Brain pericyte (primary cell): ENCODE measurements around the gene SMCO2.

ENCODE experiments used
- DNase-seq: peaks from one replicate; pipeline ENCODE4 v3.0.0-alpha.2; 2012; ENCODE audit warnings: low read depth, low spot score

The SMCO2 gene

DNA sequence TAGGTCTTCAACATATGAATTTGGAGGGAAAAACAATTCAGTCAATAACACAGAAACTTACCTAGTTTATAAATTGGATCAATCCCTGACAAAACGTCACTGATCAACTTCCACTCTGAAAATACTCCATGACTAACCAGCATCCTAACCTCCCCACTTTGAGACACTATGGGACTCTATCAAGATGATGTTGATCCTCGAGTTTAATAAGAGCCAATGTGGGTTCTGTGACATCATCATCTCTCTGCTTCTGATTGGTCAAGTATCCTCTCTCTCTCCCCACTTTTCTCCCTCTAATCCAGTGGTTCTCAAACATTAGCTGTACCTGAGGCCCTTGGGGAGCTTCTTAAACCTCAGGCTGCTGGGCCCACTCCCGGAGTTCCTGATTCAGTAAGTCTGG is at the start of gene SMCO2:
SMCO2 (plus strand) TSS at position 301 of the 400 bp plus-strand sequence. CDS start 23,896 bp downstream, outside the sequence.
- DNase-seq: no peak

DNA sequence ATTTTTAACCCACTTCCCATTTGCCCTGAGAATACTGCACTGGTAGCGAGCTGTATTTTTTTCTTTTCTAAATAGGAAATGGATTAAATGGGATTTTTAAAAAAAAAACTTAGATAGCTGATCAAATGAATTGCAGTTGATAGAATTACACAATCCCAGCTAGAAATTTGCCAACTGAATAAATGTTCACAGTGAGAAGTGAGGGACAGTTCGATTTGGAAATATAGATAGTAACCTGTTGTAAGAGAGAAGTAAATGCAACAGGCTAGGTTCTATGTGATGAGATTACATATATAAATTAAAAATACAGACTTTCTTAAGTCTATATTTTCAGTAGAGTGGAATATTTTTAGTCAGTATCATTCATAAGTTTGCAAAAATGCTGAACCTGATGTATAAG is 48.1 kb upstream of the SMCO2 start:
- no peak for DNase-seq

DNA sequence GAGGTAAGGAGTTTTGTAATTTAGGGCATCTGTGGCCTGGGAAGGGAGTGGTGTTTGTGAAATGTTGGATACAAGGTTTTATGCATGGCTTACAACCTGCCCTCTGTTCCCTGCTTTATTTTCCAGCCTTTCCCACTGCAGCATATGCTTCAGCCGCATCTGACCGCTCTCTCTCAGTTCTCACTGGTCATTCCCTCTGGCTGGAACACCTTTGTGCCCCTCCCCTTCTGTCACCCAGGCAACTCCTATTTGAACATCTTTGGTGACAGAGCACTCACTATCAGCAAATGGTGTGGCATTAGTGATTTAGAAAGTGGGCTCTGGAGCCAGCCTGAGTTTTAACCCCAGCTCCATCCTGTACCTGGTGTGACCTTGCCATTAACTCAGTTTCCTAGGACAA is 47.5 kb upstream of the SMCO2 start:
- no peak for DNase-seq

DNA sequence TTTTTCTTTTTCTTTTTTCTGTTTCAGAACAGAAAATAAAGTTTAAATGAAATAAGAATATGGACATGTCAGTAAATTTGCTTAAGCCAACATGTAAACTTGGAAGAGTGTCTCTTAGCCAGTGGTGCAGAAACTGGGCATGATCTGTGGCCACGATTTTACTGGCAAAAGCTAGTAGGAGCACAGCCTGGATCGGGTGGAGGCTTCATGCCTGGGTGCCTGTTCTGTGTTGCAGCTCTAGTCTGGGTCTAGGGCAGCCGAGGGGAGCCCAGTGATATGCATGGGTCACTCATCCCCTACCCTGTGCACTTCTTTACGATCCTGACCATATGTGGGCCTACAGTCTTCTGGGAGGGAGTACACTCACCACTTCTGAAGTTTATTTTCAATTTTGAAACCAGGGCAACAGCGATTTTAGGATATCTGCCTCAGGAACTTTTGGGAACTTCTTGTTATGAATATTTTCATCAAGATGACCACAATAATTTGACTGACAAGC is 45.6 kb upstream of the SMCO2 start:
- no peak for DNase-seq

DNA sequence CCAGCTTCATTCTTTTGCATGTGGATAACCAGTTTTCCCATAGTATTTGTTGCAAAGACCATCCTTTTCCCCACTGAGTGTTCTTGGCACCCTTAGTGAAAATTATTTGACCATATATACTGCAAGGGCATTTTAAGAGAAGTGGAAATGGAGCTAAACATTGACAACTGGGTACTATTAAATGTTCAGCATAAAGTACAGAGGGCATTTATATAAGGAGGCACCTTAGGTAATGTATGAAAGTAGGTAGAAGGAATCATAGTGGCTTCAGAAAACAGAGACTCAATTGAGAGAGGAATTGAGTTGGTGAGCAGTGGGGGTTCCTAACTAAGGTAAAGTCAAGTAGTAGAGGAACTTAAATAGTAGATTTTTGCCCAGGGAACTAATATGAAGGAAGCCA is 34.5 kb upstream of the SMCO2 start:
- DNase-seq: no peak

DNA sequence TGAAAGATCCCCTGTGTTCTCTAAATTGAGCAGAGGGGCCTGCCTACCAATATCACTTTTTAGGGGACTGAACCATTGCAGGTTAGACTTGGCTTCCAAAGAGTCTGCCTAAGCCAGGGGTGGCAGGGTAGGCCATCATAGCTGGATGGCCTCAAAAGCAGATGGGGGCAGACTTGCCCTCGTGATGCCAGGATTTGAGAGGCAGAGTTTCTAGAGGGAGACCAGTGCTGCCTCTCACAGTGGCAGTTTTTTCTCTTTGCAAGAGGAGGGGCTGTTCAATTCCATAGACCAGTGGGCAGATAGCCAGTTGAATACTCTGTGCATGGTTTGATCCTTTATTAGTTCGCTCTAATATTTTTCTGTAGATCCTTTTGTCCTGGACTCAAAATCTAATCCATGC is 23.8 kb upstream of the SMCO2 start:
- no peak for DNase-seq

DNA sequence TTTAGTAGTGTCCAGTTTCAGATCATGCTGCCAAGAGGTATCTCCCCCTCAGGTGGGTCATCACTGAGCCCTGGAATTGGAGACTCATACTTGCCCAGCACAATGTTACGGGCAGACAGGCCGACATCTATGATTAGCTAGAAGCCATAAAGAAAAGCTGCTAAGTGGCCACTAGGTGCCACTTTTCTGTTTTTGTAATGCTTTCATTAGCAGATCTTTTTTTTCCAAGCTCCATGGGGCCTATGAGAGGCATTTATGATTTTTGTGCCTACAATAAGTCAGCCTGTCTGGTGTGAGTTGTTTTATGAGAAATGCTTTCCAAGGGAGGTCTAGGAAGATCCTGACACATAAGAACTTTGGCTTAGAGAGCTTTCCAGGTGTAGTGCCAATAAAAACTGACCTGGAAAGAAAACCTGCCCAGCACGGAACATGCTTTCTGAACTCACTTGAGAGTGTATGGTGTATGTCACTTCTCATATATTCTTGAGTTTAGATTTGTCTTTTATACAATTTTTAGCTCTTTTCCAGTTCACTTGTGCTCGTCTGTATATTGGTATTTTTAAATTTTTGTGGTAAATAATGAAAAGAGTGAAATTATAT is 21.8 kb upstream of the SMCO2 start:
- no peak for DNase-seq

DNA sequence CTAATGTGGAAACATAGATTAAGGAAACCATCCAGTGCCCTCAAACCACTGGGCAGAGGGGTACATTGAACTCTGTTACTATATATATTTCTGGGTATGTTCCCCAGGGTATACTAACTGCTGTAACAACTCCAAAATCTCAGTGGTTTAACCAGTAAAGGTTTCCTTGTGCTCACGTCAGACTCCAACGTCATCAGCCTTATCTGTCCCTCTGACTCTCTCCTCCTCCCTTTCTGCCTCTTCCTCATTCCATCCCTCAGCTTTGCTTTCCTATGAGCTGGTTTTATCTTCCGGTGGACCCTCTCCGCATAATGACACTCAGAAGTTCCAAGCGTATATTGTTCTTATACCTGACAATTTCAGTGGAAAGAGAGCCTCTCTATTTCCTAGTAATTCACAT is 21.2 kb upstream of the SMCO2 start:
- no peak for DNase-seq

DNA sequence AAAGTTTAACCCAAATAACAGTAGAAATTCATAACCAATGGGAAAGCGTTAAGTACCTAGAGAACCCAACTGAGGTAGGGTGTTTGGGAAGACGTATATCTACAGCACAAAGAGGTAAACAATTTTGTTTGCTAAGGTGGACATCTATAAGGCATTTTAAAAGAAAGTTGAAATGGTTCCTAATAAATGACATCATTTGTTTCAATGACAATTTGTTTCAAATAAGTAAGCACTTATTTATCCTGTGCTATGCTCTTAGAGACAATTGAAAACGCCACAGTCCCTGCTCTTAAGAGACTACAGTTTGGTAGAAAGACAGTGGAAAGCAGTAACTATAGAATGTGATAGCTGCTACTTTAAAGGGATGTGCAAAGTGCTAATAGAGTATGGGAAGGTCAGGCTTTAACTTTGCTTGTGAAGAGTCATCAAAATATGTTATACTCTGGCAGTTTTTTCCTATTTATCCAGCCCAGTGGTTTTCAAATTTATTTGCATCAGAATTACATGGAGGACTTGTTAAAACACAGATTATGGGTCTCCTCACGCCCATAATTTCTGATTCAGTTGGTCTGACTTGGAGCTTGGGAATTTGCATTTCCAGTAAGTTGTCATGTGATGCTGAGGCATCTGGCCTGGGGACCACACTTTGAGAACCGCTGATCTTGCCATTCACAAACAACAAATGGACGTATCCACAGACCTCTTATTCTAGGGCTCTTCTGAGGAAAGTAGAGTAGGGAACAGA is 19.6 kb upstream of the SMCO2 start:
- DNase-seq: no peak

DNA sequence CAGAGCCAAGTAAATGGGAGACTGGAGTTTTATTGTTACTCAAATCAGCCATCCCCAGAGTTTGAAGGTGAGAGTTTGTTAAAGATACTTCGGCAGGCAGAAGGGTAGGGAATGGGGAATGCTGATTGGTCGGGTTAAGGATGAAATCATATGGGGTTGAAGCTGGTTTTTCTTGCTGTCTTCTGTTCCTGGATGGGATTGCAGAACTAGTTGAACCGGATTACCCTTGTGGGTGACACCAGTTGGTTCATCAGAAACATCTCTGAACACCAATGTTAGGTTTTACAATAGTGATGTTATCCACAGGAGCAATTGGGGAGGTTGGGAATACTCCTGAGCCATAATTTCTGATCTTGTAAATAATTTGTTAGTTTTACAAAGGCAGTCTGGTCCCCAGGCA is 18.7 kb upstream of the SMCO2 start:
- DNase-seq: no peak

DNA sequence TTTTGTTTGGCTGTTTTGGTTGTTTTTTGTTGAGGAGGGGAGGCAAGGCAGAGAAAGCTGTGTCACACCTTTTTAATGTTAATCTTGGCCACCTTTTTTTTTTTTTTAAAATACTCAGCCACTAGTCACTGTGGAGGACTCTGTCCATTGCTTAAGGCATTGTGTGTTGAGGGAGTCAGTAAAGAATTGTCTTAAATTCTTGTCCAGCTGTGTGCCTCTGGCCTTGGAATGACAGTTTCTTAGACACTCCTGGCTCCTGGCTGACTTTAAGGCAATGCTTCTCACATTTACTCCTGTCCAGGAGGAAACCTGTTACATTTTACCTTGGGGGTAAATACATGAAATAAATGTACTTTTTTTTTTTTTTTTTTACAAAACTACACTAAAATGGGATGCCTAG is 18.1 kb upstream of the SMCO2 start:
- no peak for DNase-seq

DNA sequence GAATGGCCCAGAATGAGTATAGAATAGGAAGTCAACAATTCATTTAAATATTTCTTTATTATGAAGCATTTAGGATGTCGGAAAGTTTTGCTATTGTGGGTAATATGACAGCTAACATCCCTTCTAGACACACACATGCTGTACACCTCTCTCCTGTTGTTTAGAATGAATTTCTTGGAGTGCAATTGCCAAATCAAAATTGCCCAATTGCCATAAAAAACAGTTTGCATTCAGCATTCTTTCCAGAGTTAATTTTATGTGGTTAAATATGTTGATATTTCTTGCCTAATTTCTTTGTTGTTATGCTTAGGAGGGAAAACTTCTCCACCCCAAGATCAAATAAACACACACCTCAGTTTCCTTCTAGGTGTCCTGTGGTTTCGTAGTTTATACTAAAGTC is 16.9 kb upstream of the SMCO2 start:
- DNase-seq: no peak

DNA sequence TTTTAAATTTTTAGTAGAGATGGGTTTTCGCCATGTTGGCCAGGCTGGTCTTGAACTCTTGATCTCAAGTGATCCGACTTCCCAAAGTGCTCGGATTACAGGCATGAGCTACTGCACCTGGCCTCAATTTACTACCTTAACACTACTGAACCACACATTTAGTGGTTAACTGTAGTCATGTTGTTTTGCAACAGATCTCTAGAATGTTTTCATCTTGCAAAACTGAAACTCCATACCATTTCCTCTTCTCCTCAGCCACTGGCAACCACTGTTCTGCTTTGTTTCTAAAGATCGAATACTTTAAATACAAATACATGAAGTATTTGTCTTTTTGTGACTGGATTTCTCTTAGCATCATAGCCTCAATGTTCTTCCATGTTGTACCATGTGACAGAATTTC is 15.4 kb upstream of the SMCO2 start:
- DNase-seq: no peak

DNA sequence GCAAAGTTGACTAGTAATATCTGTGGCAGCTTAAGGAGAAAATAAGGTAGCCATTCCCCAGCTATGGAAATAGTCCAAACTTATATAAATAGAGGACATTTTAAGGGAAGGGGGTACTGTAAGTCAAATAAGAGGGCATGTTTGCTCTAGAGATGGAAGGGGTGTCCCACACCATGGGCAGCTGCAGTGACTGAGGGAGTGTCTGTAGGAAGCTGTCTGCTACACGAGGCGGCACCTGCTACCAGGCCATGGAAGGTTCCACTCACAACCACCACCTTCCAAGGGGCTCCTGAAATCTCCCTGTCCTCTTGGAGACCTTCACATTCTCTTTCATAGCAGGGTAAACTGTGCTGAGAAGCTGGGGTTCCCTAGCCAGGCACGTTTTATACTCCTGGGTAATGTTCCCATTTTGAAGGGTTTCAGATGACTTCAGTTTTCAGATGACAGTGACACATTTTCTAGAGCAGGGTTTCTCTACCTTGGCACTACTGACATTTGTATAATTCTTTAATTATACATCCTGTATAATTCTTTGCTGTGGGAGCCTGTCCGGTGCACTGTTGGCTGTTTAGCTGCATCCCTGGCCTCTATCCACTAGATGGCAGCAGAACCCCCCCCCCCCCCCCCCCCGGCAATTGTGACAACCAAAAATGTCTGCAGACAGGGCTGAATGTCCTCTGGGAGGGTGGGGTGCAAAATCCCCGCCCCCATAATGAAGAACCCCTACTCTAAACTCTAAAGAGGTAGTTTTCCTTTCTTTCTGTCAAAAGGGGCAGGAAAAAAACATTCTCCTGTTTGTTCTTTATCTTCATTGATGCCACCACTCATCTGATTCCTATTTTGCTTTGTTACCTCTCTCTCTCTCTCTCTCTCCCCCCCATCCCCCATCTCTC is 11.6 kb upstream of the SMCO2 start:
- no peak for DNase-seq

DNA sequence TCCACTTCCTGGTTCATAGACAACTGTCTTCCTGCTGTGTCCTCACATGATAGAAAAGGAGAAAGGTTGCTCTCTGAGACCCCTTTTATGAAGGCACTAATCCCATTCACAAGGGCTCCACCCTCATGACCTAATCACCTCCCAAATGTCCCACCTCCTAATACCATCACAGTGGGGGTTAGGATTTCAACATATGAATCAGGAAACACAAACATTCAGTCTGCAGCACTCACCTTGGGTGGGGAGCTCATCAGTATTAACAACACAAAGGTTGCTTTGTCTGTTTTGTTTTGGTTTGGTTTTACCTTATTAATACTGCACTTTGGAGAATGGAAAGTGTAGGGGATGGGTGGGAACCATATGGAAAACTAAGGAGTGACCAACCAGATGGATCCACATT is 10.5 kb upstream of the SMCO2 start:
- no peak for DNase-seq

DNA sequence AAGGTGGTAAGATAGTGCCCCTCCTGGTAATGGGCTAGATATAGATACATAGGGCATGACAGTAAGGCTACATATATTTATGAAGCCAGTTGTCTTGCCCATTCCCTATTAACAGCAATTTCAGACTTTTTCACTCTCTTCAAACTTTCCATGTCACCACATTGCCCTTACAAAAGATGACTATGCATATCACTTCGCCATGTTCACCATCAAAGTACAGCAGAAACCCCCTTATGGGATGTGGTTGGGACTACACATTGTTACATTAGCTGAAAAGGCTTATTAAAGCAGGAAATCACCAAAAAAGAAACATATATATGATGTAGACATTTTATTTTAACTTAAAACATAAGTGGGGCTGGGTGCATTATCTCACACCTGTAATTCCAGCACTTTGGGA is 9.8 kb upstream of the SMCO2 start:
- DNase-seq: no peak

DNA sequence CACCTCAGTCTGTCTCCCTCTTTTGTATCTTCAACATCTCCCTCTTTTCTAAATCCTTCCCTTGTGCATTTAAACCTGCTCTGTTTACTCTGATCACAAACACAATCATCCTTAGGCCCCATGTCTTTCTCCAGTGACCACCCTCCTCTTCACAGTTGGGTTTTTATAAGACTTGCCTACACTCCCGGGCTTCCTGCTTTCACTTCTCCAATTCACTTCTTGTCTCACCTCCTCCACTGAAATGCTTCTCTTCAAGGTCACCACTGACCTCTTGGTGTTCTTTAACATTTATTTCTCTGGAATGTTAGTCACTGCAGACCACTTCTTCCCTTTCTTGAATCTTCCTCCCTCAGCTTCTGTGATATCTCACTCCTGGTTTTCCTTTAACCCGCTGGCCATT is 8.7 kb upstream of the SMCO2 start:
- DNase-seq: no peak

DNA sequence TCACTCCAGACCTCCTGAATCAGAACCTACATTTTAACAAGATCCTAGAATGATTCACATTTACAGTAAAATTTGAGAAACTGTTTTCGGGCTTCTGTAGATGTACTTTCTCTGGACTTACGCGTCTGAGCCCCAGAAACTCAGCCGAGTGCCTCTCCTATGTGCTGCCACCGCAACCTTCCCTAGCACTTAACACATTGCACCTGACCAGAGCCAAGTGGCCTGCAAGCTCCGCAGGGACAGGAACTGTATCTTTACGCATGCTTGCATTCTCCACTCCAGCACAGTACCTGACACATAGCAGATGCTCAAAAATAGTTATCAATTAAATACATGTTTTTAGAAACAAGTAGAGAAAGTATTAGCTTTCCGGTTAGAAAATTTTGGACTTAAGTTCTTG is 1.2 kb downstream of the SMCO2 start:
- DNase-seq: no peak

DNA sequence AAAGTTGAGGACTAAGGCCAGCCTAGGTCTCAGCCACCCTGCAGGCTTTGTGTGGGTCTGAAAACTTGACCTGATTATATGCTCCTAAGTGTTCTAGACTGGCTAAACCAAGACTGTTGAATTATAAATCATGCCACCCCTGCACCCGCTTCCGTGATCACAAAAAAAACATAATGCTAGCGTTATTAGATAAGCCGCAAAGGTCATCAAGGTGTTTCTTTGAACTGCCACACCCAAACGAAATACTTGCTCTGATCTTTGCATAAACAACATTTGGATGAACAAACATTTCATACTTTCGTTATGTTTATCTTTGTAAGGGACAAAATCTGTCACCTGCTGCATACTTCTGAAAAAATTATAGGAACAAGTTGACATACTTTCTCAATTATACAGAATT is 2.5 kb downstream of the SMCO2 start:
- DNase-seq: no peak

DNA sequence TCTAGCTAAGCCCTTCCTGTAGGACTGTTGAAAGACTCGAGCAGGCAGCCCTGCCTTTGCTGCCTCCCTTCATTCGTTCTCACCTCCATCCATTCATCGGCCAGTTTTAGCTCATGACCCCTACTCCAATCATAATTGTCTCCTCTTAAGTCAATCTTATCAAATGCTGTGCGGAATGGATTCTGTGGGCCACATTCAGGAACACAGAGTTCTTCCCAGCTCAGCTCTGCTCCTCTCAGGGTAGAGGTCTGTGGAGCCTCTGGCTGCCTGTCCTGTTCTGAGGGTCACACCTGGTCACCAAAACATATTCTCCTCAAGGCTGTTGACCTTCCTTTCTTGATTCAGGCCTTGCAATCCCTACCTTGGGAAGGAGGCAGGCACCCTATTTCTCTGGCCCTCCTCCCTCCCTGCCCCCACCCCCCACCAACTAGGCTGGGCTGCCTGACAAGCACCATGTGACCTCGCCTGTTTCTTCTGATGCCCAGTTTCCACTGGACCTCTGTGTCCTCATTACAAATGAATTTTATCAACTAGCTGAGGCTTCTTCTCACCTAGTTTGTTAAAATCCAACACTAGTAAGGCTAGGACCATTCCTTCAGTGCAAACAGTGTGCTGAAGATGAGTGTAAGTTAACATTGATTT is 3.5 kb downstream of the SMCO2 start:
- no peak for DNase-seq

DNA sequence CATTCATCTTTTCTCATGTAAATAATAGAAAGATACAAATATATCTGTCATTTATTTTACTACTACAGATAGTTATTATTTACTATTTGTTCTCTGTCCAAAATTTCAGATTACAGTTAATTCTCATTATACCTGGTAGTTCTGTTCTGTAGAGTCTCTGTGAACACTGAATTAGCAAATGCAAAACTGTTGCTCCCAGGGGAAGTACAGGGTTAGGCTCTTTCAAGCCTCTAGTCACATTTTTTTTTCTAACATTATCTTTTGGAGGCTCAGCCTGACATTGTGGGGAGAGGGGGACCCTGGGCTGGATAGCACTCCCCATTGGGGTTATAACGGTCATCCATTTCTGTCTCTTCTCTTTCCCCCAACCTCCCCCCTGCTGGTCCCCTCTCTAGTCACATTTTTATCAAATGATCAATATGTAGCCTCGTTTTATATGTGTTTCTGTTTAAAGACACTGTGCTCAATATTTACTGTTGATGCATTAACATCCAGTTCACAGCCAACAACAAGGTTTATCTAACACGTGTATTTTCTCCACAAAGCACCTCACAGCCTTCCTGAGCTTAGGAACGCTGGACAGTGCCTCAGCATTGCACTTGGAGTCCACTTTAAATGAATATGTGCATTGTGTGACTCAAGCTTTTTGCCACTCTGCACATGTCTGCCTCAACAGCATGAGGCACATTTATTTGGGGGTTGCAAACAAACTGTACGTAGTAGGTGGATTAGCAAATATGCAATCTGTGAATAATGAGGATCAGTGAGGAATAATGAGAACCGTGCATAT is 4.7 kb downstream of the SMCO2 start:
- no peak for DNase-seq
